Memory B cell (primary cell): ENCODE results near the gene CRIP1.

Source experiments
- ATAC-seq: fragments of 150-1000 bp; cut with Tn5 transposase; 2 replicates; pipeline ENCODE4 v1.10.0; 2021; ENCODE audit warnings: low read depth, mild to moderate bottlenecking, moderate library complexity
- DNase-seq, 2 donors: peaks; one replicate each; pipeline ENCODE4 v3.0.0; 2022; ENCODE audit warnings: low spot score in 2 of 2
- H3K27ac Mint-ChIP-seq: one replicate; pipeline ENCODE4 v1.8.0; 2022; ENCODE audit warnings: mild to moderate bottlenecking, moderate library complexity, mixed read lengths
- H3K27me3 Mint-ChIP-seq: one replicate; pipeline ENCODE4 v1.8.0; 2022; ENCODE audit warnings: mixed read lengths
- H3K36me3 Mint-ChIP-seq: one replicate; pipeline ENCODE4 v1.8.0; 2022; ENCODE audit warnings: mild to moderate bottlenecking, mixed read lengths
- H3K4me1 Mint-ChIP-seq: one replicate; pipeline ENCODE4 v1.8.0; 2022; ENCODE audit warnings: mixed read lengths
- H3K4me3 Mint-ChIP-seq: one replicate; pipeline ENCODE4 v1.8.0; 2022; ENCODE audit warnings: mild to moderate bottlenecking, moderate library complexity, mixed read lengths
- H3K9me3 Mint-ChIP-seq: one replicate; pipeline ENCODE4 v1.8.0; 2022; ENCODE audit warnings: mixed read lengths

Gene CRIP1

GRCh38 chr14:105446971-105447370, 39.7 kb upstream of the CRIP1 start:
- no peak overlapping the region for H3K27ac Mint-ChIP-seq

GRCh38 chr14:105447651-105448640, 38.7 kb upstream of the CRIP1 start:
- no peak overlapping the region for H3K4me3 Mint-ChIP-seq
- no peaks in the 10 kb centered on the region for H3K27me3 Mint-ChIP-seq
- no peak overlapping the region for H3K27ac Mint-ChIP-seq
- DNase-seq (no peak), ATAC-seq (no peak)
- peaks cover 5% of the 10 kb centered on the region for H3K4me1 Mint-ChIP-seq
- peaks cover 6% of the 10 kb centered on the region for H3K36me3 Mint-ChIP-seq
- H3K9me3 Mint-ChIP-seq, result no peaks in the 10 kb centered on the region

More at GRCh38 chr14:105446971-105447370, 39.7 kb upstream of the CRIP1 start:
- Mint-ChIP-seq H3K4me1 (peaks cover 5% of the 10 kb centered on the region), H3K36me3 (peaks cover 5% of the 10 kb centered on the region), H3K9me3 (no peaks in the 10 kb centered on the region), H3K4me3 (no peak overlapping the region), H3K27me3 (no peaks in the 10 kb centered on the region)
- DNase-seq, result no peak
- no peak for ATAC-seq

GRCh38 chr14:105448706-105449111, 38.0 kb upstream of the CRIP1 start:
- no peaks in the 10 kb centered on the region for H3K9me3 Mint-ChIP-seq
- ATAC-seq, result peak; percentile 100
- H3K4me3 Mint-ChIP-seq, result no peak overlapping the region
- no peaks in the 10 kb centered on the region for H3K27me3 Mint-ChIP-seq
- no peak overlapping the region for H3K27ac Mint-ChIP-seq
- H3K4me1 Mint-ChIP-seq, result peaks cover 5% of the 10 kb centered on the region
- peak; percentile 82 to 87 for DNase-seq
- H3K36me3 Mint-ChIP-seq, result peaks cover 3% of the 10 kb centered on the region

- H3K27me3 Mint-ChIP-seq, result no peaks in the 10 kb centered on the region
- DNase-seq (no peak), ATAC-seq (no peak)
- no peak overlapping the region for H3K4me3 Mint-ChIP-seq
- no peaks in the 10 kb centered on the region for H3K9me3 Mint-ChIP-seq
- H3K4me1 Mint-ChIP-seq, result peaks cover 5% of the 10 kb centered on the region
- H3K27ac Mint-ChIP-seq, result no peak overlapping the region
- peaks cover 5% of the 10 kb centered on the region for H3K36me3 Mint-ChIP-seq
Observed at GRCh38 chr14:105449276-105450122, 37.2 kb upstream of the CRIP1 start.

- no peak for DNase-seq
- H3K4me3 Mint-ChIP-seq, result no peak overlapping the region
- H3K4me1 Mint-ChIP-seq, result peaks cover 5% of the 10 kb centered on the region
- no peak for ATAC-seq
- no peaks in the 10 kb centered on the region for H3K27me3 Mint-ChIP-seq
- H3K36me3 Mint-ChIP-seq, result peaks cover 7% of the 10 kb centered on the region
- H3K27ac Mint-ChIP-seq, result no peak overlapping the region
- H3K9me3 Mint-ChIP-seq, result no peaks in the 10 kb centered on the region
Observed at GRCh38 chr14:105450123-105450505, 36.6 kb upstream of the CRIP1 start.

- ATAC-seq, result no peak
- H3K27ac Mint-ChIP-seq, result no peak overlapping the region
- H3K4me1 Mint-ChIP-seq, result peaks cover 5% of the 10 kb centered on the region
- H3K4me3 Mint-ChIP-seq, result no peak overlapping the region
- no peak for DNase-seq
- no peaks in the 10 kb centered on the region for H3K27me3 Mint-ChIP-seq
- H3K36me3 Mint-ChIP-seq, result peaks cover 13% of the 10 kb centered on the region
- H3K9me3 Mint-ChIP-seq, result no peaks in the 10 kb centered on the region
Observed at GRCh38 chr14:105450864-105451720, 35.6 kb upstream of the CRIP1 start.

- Mint-ChIP-seq H3K27ac (no peak overlapping the region), H3K4me3 (no peak overlapping the region), H3K36me3 (peaks cover 13% of the 10 kb centered on the region), H3K27me3 (no peaks in the 10 kb centered on the region), H3K9me3 (no peaks in the 10 kb centered on the region), H3K4me1 (peaks cover 5% of the 10 kb centered on the region)
- ATAC-seq (no peak), DNase-seq (no peak)
Observed at GRCh38 chr14:105452963-105453362, 33.7 kb upstream of the CRIP1 start.

- ATAC-seq, result no peak
- Mint-ChIP-seq H3K9me3 (no peaks in the 10 kb centered on the region), H3K27me3 (no peaks in the 10 kb centered on the region), H3K27ac (peak overlapping the region; percentile 58), H3K36me3 (peaks cover 13% of the 10 kb centered on the region), H3K4me3 (no peak overlapping the region), H3K4me1 (no peaks in the 10 kb centered on the region)
- no peak for DNase-seq
Observed at GRCh38 chr14:105453847-105454246, 32.8 kb upstream of the CRIP1 start.

GRCh38 chr14:105455086-105455640, 31.5 kb upstream of the CRIP1 start:
- H3K27me3 Mint-ChIP-seq, result no peaks in the 10 kb centered on the region
- H3K36me3 Mint-ChIP-seq, result peaks cover 13% of the 10 kb centered on the region
- no peaks in the 10 kb centered on the region for H3K9me3 Mint-ChIP-seq
- H3K4me3 Mint-ChIP-seq, result no peak overlapping the region
- H3K4me1 Mint-ChIP-seq, result no peaks in the 10 kb centered on the region
- DNase-seq (no peak), ATAC-seq (no peak)
- no peak overlapping the region for H3K27ac Mint-ChIP-seq

GRCh38 chr14:105455766-105456660, 30.7 kb upstream of the CRIP1 start:
- ATAC-seq, result no peak
- no peak for DNase-seq
- no peak overlapping the region for H3K4me3 Mint-ChIP-seq
- H3K9me3 Mint-ChIP-seq, result no peaks in the 10 kb centered on the region
- H3K27ac Mint-ChIP-seq, result no peak overlapping the region
- H3K4me1 Mint-ChIP-seq, result no peaks in the 10 kb centered on the region
- H3K27me3 Mint-ChIP-seq, result no peaks in the 10 kb centered on the region
- peaks cover 13% of the 10 kb centered on the region for H3K36me3 Mint-ChIP-seq

GRCh38 chr14:105456736-105457617, 29.7 kb upstream of the CRIP1 start:
- H3K4me1 Mint-ChIP-seq, result no peaks in the 10 kb centered on the region
- H3K4me3 Mint-ChIP-seq, result no peak overlapping the region
- no peaks in the 10 kb centered on the region for H3K9me3 Mint-ChIP-seq
- ATAC-seq (no peak), DNase-seq (no peak)
- no peak overlapping the region for H3K27ac Mint-ChIP-seq
- peaks cover 14% of the 10 kb centered on the region for H3K36me3 Mint-ChIP-seq
- no peaks in the 10 kb centered on the region for H3K27me3 Mint-ChIP-seq

- Mint-ChIP-seq H3K9me3 (no peaks in the 10 kb centered on the region), H3K27ac (no peak overlapping the region), H3K36me3 (peaks cover 14% of the 10 kb centered on the region), H3K4me3 (no peak overlapping the region), H3K4me1 (no peaks in the 10 kb centered on the region), H3K27me3 (no peaks in the 10 kb centered on the region)
- ATAC-seq, result no peak
- DNase-seq, result no peak
Observed at GRCh38 chr14:105458010-105458409, 28.7 kb upstream of the CRIP1 start.
